ENCODE results near the gene IPCEF1.
A peak's percentile ranks its signal among the peaks of the same experiment; 100 is the strongest.

Gene IPCEF1

GRCh38 chr6:154289818-154290508, 66.6 kb downstream of the IPCEF1 start:
- FAIRE-seq, result no peak

DNA sequence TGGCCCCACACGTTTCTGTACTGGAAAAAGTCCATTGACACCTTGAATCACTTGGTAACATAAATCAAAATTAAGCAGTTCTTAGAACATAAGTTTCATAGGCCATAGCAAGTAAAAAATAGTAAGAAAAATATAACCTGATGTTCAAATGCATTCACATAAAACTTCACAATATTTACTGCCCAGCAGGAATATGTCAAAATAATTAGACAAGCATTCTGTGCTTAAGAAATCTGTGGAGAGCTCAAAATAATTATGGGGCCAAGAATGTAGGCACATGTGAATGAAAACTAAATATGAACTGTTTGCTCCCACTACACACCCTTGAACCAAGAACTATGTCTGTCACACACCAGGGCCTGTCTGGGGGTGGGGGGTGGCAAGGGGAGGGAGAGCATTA, 70.8 kb downstream of the IPCEF1 start:
- FAIRE-seq, result no peak

- FAIRE-seq, result no peak
Observed at GRCh38 chr6:154284313-154284853, 72.2 kb downstream of the IPCEF1 start.

- FAIRE-seq, result no peak
Observed at GRCh38 chr6:154280521-154280920, 76.1 kb downstream of the IPCEF1 start.

DNA sequence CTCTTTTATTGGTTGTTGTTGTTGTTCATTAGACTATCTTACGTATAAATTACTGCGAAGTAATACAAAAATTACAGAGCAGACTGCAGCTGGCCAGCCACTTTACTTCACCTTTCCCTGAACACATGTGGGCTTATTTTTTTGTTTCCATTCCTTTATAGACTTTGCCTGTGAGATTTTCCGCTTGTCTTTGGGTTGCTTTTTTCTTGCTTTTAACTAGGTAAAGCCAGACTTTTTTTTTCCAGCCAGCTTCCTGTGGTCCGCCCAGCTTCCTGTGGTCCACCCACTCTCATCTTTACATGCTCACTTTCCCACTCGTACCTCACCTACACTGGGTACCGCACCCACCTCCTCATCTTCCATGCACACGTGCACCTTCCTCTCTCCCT, 79.0 kb downstream of the IPCEF1 start:
- FAIRE-seq, result no peak

DNA sequence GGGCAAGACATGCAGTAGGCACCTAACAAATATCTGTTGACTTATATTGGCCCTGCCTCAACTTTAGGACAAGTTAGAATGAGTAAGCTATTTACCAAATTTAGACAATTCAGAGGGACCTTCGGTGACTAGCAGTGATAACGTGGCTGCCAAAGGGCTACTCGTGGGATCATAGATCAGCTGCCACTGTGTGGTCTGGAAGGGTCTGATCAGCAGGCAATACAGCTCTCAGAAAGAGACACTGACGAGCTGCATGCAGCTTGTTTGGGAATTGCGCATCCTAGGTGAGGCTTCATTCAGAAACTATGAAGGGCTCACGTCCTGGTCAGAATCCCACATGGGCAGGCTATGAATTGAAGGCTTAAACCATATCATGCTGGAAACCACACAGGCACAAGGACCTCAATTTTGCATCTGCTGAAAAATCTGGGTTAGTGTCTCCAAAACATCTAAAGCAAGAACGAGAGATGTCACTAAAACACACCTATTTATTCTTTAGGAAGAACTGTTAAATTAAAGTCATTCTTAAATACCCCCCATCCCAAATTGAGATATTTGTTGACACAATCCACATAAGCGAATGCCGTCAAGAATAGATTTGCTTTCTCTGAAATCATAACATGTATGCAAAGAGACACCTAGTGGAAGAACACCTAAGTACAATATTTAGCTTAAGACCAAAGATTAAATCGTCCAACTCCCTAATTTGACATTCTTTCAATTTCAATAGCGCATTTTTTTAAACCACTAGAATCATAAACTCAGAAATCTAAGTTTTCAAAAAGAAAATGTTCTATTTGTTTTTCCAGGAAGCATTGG, 79.6 kb downstream of the IPCEF1 start:
- peak; percentile 94 for FAIRE-seq

GRCh38 chr6:154274168-154274567, 82.4 kb downstream of the IPCEF1 start:
- no peak for FAIRE-seq

DNA sequence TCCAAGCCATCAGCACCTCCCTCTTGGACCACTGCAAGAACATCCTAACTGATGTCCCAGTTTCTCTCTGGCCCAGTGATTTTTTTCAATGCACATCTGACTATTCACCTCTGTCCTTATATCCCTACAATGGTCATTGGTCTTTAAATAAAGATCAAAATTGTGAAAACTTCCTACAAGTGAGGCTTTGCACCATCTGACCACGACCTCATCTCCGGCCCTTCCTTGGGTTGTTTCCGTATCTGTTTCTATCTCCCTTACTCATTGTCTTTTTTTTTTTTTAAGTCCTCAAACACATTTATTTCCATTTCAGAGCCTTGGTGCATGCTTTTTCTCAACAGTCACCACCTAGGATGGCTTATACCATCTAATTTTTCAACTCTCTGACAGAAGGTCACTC, 88.1 kb downstream of the IPCEF1 start:
- no peak for FAIRE-seq

- FAIRE-seq, result no peak
Observed at GRCh38 chr6:154267508-154268106, 89.0 kb downstream of the IPCEF1 start.

- no peak for FAIRE-seq
Observed at GRCh38 chr6:154266560-154267099, 90.0 kb downstream of the IPCEF1 start.

GRCh38 chr6:154261688-154262397, 94.8 kb downstream of the IPCEF1 start:
- FAIRE-seq, result no peak

DNA sequence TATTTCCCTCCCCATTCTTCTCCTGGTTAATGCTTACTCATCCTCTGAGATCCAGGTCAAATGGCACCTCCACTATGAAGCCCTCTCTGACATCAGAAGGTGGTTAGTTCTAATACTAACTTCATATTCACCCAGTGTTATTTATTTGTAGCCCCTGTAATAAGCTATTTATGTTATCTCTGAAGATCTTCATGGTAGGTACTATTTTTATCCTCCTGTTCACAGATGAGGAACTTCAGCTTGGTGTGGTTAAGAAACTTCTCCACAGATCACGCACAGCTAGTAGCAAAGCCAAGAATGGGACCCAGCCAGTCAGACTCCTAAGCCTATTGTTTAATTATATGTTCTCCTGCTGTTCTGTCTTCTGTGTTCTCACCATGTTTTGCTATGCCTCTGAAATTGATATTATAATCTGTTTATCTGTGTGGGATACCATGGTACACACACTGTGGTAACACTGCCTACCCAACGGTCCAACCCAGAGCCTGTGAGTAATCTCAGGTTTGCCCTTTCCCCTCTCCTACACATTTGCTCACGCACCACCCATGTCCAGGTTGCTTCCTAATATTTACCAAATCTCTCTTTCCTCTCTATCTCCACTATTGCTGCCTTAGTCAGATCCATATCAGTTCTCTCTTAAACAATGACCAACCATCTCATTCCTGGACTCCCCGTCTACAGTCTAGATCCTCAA, 98.4 kb downstream of the IPCEF1 start:
- no peak for FAIRE-seq

DNA sequence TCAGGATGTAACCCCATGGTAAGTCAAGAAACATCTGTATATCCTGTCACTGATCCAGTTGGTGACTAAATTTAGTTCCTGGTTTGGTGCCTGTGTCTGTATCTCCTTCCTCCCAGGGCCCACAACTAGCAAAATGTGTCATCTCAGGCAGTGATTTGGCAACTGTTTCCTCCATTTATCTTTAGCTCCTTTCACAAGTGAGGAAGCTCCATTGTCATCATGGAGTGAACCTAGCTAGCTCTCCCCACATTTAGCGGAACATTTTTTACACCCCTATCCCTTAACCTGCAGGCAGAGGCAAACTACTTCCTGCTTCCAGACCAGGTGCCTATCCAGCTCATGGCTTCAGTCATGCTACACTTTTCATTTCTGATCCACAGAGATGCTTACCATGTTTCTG, 99.5 kb downstream of the IPCEF1 start:
- no peak for FAIRE-seq

DNA sequence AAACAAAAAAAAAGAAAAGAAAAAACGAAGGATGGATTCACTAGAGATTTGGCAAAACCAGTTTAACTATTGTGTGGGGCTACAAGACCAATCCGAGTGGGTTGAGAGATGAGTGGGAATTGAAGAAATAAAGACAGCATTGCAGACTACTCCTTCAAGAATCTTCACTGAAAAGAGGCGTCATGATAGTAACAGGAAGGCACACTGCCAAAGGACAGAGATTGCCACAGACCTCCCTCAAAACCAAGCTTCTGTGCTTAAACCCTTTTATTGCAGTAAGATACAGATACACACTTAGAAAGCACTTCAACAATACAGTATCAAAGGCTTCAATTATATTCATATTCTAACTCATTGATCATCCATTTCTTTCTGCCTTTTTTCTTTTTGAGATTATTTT, 103.9 kb downstream of the IPCEF1 start:
- no peak for FAIRE-seq

DNA sequence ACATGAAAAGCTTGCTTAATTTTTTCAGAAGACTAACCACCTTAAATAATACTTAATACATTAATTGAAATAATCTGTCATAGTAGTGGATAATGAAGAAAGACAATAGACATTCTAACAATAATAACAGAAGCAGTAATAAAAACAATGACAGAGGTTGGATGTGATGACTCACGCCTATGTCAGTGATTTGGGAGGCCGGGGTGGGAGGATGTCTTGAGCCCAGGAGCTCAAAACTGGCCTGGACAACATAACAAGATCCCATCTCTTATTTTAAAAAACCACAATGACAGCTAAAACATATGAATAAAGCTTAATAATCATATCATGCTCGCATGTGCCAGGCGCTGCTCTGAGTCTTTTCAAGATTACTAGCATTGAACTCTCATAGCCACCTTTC, 105.5 kb downstream of the IPCEF1 start:
- no peak for FAIRE-seq

DNA sequence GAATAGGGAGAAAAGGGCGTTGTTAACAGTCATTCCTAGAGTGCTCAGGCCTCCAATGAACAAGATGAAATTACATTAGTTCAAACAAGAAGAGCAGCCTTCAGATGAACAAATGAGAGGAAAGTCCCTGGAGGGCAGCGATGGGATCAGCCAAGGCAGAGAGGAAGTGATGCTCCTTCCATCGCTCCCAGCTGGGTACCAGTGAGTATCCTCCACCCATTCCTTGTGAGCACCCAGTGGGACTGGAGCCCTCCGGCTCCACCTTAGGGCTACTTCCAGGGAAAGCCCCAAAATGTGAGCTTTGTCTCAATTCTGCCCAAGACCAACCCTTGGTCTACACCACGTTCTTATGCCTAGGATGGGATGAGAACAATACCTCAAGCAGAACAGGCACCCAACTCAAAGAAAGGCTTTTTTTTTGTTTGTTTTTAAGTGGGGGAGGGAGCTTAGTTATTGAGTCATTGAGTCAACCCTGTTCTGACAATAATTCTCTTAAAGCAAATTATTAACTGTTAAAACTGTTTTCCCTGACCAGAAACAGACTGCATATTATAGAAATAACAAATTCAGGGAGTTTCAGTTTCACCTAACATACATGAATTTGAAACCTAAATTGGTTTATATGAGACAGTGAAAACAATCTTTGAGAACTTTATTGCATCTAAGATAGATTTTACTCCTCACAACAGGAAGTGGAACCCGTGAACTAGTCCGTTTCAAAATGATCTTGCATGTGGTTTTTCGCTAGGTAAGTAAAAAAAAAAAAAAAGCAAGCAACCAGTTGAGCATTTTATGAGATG, 106.9 kb downstream of the IPCEF1 start:
- FAIRE-seq, result no peak

DNA sequence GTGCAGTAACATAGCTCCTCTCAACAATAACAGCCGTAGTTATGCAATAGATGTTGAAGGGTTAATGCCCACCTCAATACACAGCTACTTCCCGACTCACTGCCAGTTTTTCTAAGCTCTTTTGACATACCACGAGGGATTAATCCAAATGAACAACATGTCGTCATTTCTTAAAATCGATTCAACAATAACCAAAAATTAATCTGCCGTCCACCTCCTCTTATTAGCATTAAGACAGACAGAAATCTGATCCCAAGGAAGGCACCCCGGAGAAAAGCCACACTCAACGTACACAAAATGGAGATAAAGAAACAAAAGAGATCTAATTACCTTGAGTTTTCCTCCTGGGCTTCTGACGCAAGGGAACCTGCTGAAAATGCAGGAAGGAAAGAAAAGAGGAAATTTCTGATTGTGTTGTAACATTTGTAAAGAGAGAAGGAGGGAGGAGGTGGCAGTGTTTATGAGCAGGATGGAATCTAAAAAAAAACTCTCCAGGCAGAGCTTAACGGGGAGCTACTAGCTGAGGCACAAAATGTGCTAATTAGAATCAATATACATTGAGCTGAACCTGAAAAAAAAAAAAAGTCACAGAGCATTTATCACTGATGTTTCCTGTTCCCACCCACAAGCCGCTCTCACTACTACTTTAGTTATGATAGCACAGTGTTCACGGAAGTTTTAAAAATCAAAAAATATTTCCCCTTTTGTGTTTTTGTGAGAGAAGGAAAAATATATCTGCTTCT, 109.3 kb downstream of the IPCEF1 start:
- peak; percentile 31 for FAIRE-seq

DNA sequence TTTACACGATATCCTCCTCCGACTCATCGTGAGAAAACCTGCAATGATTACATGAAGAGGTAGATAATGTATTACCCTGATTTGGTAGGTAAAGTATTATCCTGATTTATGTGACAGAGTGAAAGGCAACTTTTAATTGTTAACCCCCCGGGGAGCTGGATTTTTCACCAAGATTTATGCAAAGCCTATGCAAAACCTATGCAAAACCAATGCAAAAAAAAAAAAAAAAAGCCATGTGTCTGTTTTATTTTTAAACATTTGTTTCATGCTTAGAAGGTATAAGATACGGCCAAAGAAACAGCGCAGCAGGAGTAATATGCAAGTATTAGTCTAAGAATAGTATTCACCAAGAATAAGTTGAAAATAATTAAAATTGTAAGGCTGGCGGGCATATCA, 109.9 kb downstream of the IPCEF1 start:
- FAIRE-seq, result no peak

DNA sequence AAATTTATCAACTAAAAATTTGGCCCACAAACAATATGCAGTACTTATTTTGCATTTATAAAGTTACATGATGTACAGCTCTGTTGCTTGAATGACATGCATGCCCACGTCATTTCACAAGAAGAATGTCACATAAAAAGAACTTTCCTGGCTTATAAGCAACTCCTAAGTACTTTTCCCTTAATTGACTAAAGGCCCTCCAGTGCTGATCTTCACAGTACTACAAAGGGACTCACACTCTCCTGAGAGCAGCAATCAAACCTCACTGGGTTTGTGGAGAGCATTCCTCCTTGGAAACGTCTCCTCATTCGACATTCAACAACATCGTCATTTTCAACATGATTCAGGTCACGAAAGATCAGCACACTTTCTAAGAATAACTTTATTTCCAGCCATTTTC, 111.1 kb downstream of the IPCEF1 start:
- no peak for FAIRE-seq
